B cell (primary cell): Measurements from ENCODE around the gene SULT1A4. TPM values are rescaled to one million over a fixed set of nuclear protein-coding genes. Genes with fewer than 3 reads are reported as not detected.
"Not testable (repeated sequence)": the region's sequence is repeated elsewhere in the genome, so short reads cannot be mapped to it uniquely, and the experiment has no call there.

ENCODE experiments used
- ATAC-seq: fragments of 200-7000 bp; cut with Tn5 transposase; one replicate; pipeline ENCODE4 v1.10.0; 2021; ENCODE audit warnings: low read depth, mild to moderate bottlenecking, moderate number of reproducible peaks, moderate library complexity
- CTCF ChIA-PET: fragments of 350-600 bp; sonication (Branson Sonifier 250); formaldehyde crosslinking; loops from one replicate; lab custom pipeline; 2021; ENCODE audit warnings: antibody characterized with exemption, inconsistent platforms; lab: Charles Lee
- POLR2A ChIA-PET: fragments of 350-600 bp; sonication (Branson Sonifier 250); formaldehyde crosslinking; loops from one replicate; lab custom pipeline; 2021; ENCODE audit warnings: antibody characterized with exemption; lab: Charles Lee
- DNase-seq: peaks from one replicate; pipeline ENCODE4 v3.0.0; 2013
- H2AFZ ChIP-seq: 2 replicates; pipeline ENCODE4 v1.6.1; 2012; ENCODE audit warnings: mild to moderate bottlenecking, low read depth, low read length; ENCODE audit not compliant: insufficient read depth, poor library complexity, severe bottlenecking
- H3K27ac ChIP-seq, 2 donors: 1 replicate in 1 of 2; 2 replicates in 1 of 2; pipeline ENCODE4 v1.5.1; 2012 to 2013; ENCODE audit warnings: low read length in 2 of 2, mild to moderate bottlenecking in 2 of 2, moderate library complexity in 1 of 2
- H3K27me3 ChIP-seq, 4 experiments: fragments of 200-600 bp in 1 of 4; sonication (generic) in 1 of 4; replicated peaks in 1 of 4; 1 replicate in 2 of 4; 2 replicates in 2 of 4; pipeline versions ENCODE4 v1.6.1 to v1.7.0; 2013 to 2016; ENCODE audit warnings: low read length in 3 of 4, mild to moderate bottlenecking in 2 of 4, mixed read lengths in 1 of 4, moderate library complexity in 1 of 4; ENCODE audit not compliant: insufficient read depth in 4 of 4, control insufficient read depth in 3 of 4; ENCODE audit errors: control extremely low read depth in 1 of 4
- H3K36me3 ChIP-seq, 2 experiments: replicated peaks in 1 of 2; 1 replicate in 1 of 2; 2 replicates in 1 of 2; pipeline versions ENCODE4 v1.6.1 to v1.7.1; 2013; ENCODE audit warnings: low read length in 1 of 2; ENCODE audit not compliant: insufficient read depth in 2 of 2, control insufficient read depth in 1 of 2; ENCODE audit errors: control extremely low read depth in 1 of 2, extremely low read depth in 1 of 2
- H3K4me1 ChIP-seq, 2 donors: fragments of 200-600 bp in 1 of 2; sonication (generic) in 1 of 2; 1 replicate in 1 of 2; 2 replicates in 1 of 2; pipeline versions ENCODE4 v1.5.1 to v1.6.1; 2013 to 2017; ENCODE audit warnings: low read length in 2 of 2; ENCODE audit not compliant: control insufficient read depth in 2 of 2, insufficient read depth in 2 of 2
- H3K4me2 ChIP-seq: replicated peaks from 2 replicates; pipeline ENCODE3; 2012; ENCODE audit warnings: mild to moderate bottlenecking, low read depth, low read length; ENCODE audit not compliant: poor library complexity, severe bottlenecking
- H3K4me3 ChIP-seq, 5 experiments: fragments of 200-600 bp in 1 of 5; sonication (generic) in 1 of 5; 1 replicate in 3 of 5; 2 replicates in 2 of 5; pipeline versions ENCODE4 v1.5.1 to v1.7.0; 2011 to 2016; ENCODE audit warnings: low read length in 4 of 5, mild to moderate bottlenecking in 4 of 5, low read depth in 2 of 5, control low read depth in 1 of 5, moderate library complexity in 1 of 5; ENCODE audit not compliant: insufficient read depth in 1 of 5; ENCODE audit errors: control extremely low read depth in 1 of 5, extremely low read depth in 1 of 5
- H3K79me2 ChIP-seq: fragments of 200-600 bp; sonication (generic); one replicate; pipeline ENCODE4 v1.6.0; 2016; ENCODE audit warnings: low read length; ENCODE audit not compliant: control insufficient read depth, insufficient read depth
- H3K9ac ChIP-seq: fragments of 200-600 bp; sonication (generic); 2 replicates; pipeline ENCODE4 v1.6.1; 2017; ENCODE audit warnings: mild to moderate bottlenecking, low read length, moderate library complexity
- H3K9me3 ChIP-seq, 3 donors: one replicate each; pipeline versions ENCODE4 v1.6.1 to v1.7.1; 2013; ENCODE audit warnings: low read length in 2 of 3; ENCODE audit not compliant: control insufficient read depth in 2 of 3, insufficient read depth in 1 of 3; ENCODE audit errors: control extremely low read depth in 1 of 3
- H4K20me1 ChIP-seq: 2 replicates; pipeline ENCODE4 v1.6.0; 2012; ENCODE audit warnings: mild to moderate bottlenecking, low read length; ENCODE audit not compliant: insufficient read depth, control insufficient read depth, poor library complexity, severe bottlenecking
- H3K27ac Mint-ChIP-seq: one replicate; pipeline ENCODE4 v1.8.0; 2021; ENCODE audit warnings: mixed read lengths
- H3K27me3 Mint-ChIP-seq: one replicate; pipeline ENCODE4 v1.8.0; 2021; ENCODE audit warnings: mixed read lengths
- H3K4me1 Mint-ChIP-seq: one replicate; pipeline ENCODE4 v1.8.0; 2021; ENCODE audit warnings: mixed read lengths
- H3K4me3 Mint-ChIP-seq: one replicate; pipeline ENCODE4 v1.8.0; 2021; ENCODE audit warnings: mixed read lengths
- H3K9me3 Mint-ChIP-seq: one replicate; pipeline ENCODE4 v1.8.0; 2022; ENCODE audit warnings: mixed read lengths; ENCODE audit not compliant: insufficient read depth
- WGBS: methylation state at CpG from one replicate; pipeline ENCODE4 v1.1.5; 2013; ENCODE audit warnings: missing lambda C conversion rate; ENCODE audit not compliant: insufficient coverage; 5-methylcytosine and 5-hydroxymethylcytosine counted together
- intact Hi-C: fragments of 100-400 bp; cut with micrococcal nuclease; formaldehyde crosslinking; loops from one replicate; pipeline ENCODE4 v1.10.0; 2022
- polyA minus RNA-seq: library from RNA; depleted of rRNA, polyadenylated mRNA; stranded (reverse); fragments of >200 nt; gene quantifications from 2 replicates; pipeline ENCODE4 v1.2.3, GENCODE V29; 2012
- polyA plus RNA-seq: library from polyadenylated mRNA; depleted of rRNA; stranded (reverse); fragments of >200 nt; gene quantifications from 2 replicates; pipeline ENCODE4 v1.2.3, GENCODE V29; 2012
- total RNA-seq, 2 donors: library from RNA; stranded (reverse); fragments of 120-200 nt in 1 of 2; gene quantifications; 1 replicate in 1 of 2; 2 replicates in 1 of 2; pipeline versions ENCODE4 v1.2.3 to v1.2.4, GENCODE V29; 2013 to 2022

Gene SULT1A4
- total RNA-seq (6.0 and 7.0 TPM in 2 replicates), polyA plus RNA-seq (2.6 and 5.0 TPM in 2 replicates), polyA minus RNA-seq (0.60 and 1.3 TPM in 2 replicates)
- 7.7 TPM for total RNA-seq (2013)

GRCh38 chr16:29459706-29460646 is at the start of gene SULT1A4:
Gene SULT1A4 (plus strand): TSS chr16:29459913. CDS start chr16:29461386, 1,473 bp downstream.
- intact Hi-C loops, H3K9me3 ChIP-seq, H3K36me3 ChIP-seq, CTCF ChIA-PET, H3K4me3 ChIP-seq, POLR2A ChIA-PET, H3K4me2 ChIP-seq, H2AFZ ChIP-seq, H3K4me1 Mint-ChIP-seq, H3K79me2 ChIP-seq, H3K27me3 ChIP-seq, H3K4me1 ChIP-seq, ATAC-seq, DNase-seq, H3K27ac ChIP-seq, H3K9me3 Mint-ChIP-seq, H3K9ac ChIP-seq, H4K20me1 ChIP-seq, H3K27me3 Mint-ChIP-seq, H3K27ac Mint-ChIP-seq, H3K4me3 Mint-ChIP-seq: not testable (repeated sequence)
- no CpG with 5 or more reads among the region's 13 CpGs for WGBS

- H3K27me3 Mint-ChIP-seq, H3K27ac ChIP-seq, POLR2A ChIA-PET: not testable (repeated sequence)
These were observed 36.1 kb upstream of the SULT1A4 start for GRCh38 chr16:29423587-29423986.

DNA sequence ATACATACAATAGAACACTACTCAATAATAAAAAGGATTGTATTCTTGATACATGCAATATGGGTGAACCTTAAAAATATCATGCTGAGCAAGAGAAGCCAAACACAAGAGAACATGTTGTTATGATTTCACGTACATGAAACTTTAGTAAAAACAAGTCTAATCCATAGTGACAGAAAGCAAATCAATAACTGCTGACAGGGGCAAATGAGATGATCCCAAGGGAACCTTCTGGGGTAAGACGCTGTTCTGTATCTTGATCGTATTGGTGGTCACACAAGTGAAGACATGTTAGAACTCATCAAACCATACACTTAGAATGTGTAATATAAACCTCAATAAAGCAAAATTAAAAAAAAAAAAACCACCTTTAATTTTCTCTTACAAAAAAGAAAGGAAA is 34.3 kb upstream of the SULT1A4 start:
- H3K9me3 ChIP-seq, H3K79me2 ChIP-seq, H3K4me3 ChIP-seq, H3K4me2 ChIP-seq, H3K4me3 Mint-ChIP-seq, H3K27me3 Mint-ChIP-seq, H3K4me1 Mint-ChIP-seq, H2AFZ ChIP-seq, DNase-seq, H3K27ac Mint-ChIP-seq, H4K20me1 ChIP-seq, H3K27me3 ChIP-seq, H3K4me1 ChIP-seq, H3K27ac ChIP-seq, H3K9ac ChIP-seq, H3K9me3 Mint-ChIP-seq, ATAC-seq, POLR2A ChIA-PET, CTCF ChIA-PET, H3K36me3 ChIP-seq, intact Hi-C loops: not testable (repeated sequence)
- WGBS: no CpG with 5 or more reads among the region's 3 CpGs

More at GRCh38 chr16:29423587-29423986, 36.1 kb upstream of the SULT1A4 start:
- H4K20me1 ChIP-seq, H3K79me2 ChIP-seq, H3K27me3 ChIP-seq, H3K27ac Mint-ChIP-seq, H3K4me3 ChIP-seq, H3K4me3 Mint-ChIP-seq, H3K9ac ChIP-seq, H3K4me1 Mint-ChIP-seq, H3K9me3 Mint-ChIP-seq, H2AFZ ChIP-seq, DNase-seq, H3K36me3 ChIP-seq, H3K4me2 ChIP-seq, intact Hi-C loops, H3K4me1 ChIP-seq, CTCF ChIA-PET, H3K9me3 ChIP-seq, ATAC-seq: not testable (repeated sequence)
- WGBS: no CpG with 5 or more reads among the region's 2 CpGs

DNA sequence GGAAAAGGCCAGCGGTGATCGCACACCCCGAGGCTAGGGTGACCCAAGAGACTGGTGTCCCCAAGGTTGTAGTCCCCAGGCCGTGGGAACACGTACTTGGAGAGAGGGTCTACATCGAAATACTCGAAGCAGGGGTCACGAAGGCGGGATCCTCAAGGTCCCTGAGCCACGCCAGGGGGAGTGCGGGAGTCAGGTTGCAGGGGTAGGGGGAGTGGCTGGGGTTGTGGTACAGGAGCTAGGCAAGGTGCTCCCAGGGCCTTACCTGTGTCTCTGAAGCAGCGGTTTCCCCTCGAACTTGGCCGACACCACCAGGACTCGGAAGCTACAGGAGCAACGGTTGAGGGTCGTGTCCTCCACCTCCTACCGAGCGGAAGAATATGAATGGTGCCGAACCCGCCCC is 6.0 kb upstream of the SULT1A4 start:
- H3K27ac ChIP-seq, H3K4me1 ChIP-seq, H4K20me1 ChIP-seq, POLR2A ChIA-PET, H3K4me2 ChIP-seq, H3K27me3 Mint-ChIP-seq, H2AFZ ChIP-seq, CTCF ChIA-PET, H3K27ac Mint-ChIP-seq, H3K4me3 Mint-ChIP-seq, H3K36me3 ChIP-seq, H3K9me3 ChIP-seq, H3K4me3 ChIP-seq, H3K4me1 Mint-ChIP-seq, H3K27me3 ChIP-seq, DNase-seq, H3K79me2 ChIP-seq, H3K9me3 Mint-ChIP-seq, H3K9ac ChIP-seq, intact Hi-C loops: not testable (repeated sequence)
- peak; percentile 22 for ATAC-seq
- no CpG with 5 or more reads among the region's 21 CpGs for WGBS
